Gastrocnemius medialis (tissue), 4 donors: ENCODE results near the gene TRAF1. TPM values are rescaled to one million over a fixed set of nuclear protein-coding genes. Genes with fewer than 3 reads are reported as not detected.
A peak's percentile ranks its signal among the peaks of the same experiment; 100 is the strongest.

ENCODE experiments used
- ATAC-seq, 2 donors: fragments of 150-250 bp; one replicate each; pipeline ENCODE4 v1.9.1; 2016
- DNase-seq, 2 donors: peaks; one replicate each; pipeline ENCODE4 v3.0.0-alpha.2; 2019
- H3K27ac ChIP-seq, 4 donors: fragments of 200-600 bp; sonication (generic); 1 replicate in 1 of 4; 2 replicates in 3 of 4; pipeline ENCODE4 v1.5.1; 2016 to 2018; ENCODE audit warnings: mild to moderate bottlenecking in 2 of 4, moderate library complexity in 1 of 4
- H3K27me3 ChIP-seq, 3 donors: fragments of 200-600 bp; sonication (generic) in 2 of 3; 1 replicate in 1 of 3; 2 replicates in 2 of 3; pipeline versions ENCODE4 v1.5.1 to v1.6.0; 2016 to 2019; ENCODE audit warnings: mild to moderate bottlenecking in 1 of 3, moderate library complexity in 1 of 3
- H3K36me3 ChIP-seq, 2 donors: fragments of 200-600 bp; sonication (generic) in 1 of 2; one replicate each; pipeline ENCODE4 v1.5.1; 2017 to 2018
- H3K4me1 ChIP-seq, 2 donors: fragments of 200-600 bp; sonication (generic) in 1 of 2; one replicate each; pipeline ENCODE4 v1.5.1; 2016 to 2017; ENCODE audit warnings: mild to moderate bottlenecking in 2 of 2
- H3K4me3 ChIP-seq, 4 donors: fragments of 200-600 bp; sonication (generic) in 3 of 4; 1 replicate in 1 of 4; 2 replicates in 3 of 4; pipeline ENCODE4 v1.5.1; 2016 to 2019; ENCODE audit warnings: mild to moderate bottlenecking in 2 of 4
- H3K9me3 ChIP-seq, 3 donors: fragments of 200-600 bp; sonication (generic) in 2 of 3; 1 replicate in 1 of 3; 2 replicates in 2 of 3; pipeline ENCODE4 v1.5.1; 2016 to 2019
- CTCF ChIP-seq, 5 experiments: fragments of 450-650 bp in 3 of 5; fragments of 200-600 bp in 2 of 5; sonication (generic) in 2 of 5; IDR thresholded peaks in 4 of 5; conservative IDR thresholded peaks in 1 of 5; 1 replicate in 4 of 5; 2 replicates in 1 of 5; pipeline ENCODE4 v1.5.1; 2016 to 2019; ENCODE audit warnings: antibody characterized with exemption in 5 of 5, mild to moderate bottlenecking in 3 of 5, moderate library complexity in 3 of 5
- POLR2A ChIP-seq, 2 donors: fragments of 450-650 bp; IDR thresholded peaks; one replicate each; pipeline ENCODE4 v1.6.1; 2017; ENCODE audit warnings: antibody characterized with exemption in 2 of 2, mild to moderate bottlenecking in 2 of 2, moderate library complexity in 2 of 2
- in situ Hi-C, 4 donors: fragments of 200-750 bp; cut with MboI; loops; one replicate each; pipeline versions ENCODE4 v1.15.0 to v1.8.0; 2017; ENCODE audit warnings: low sequenced_read_pairs in 4 of 4
- intact Hi-C: fragments of 100-400 bp; cut with DNase I; formaldehyde crosslinking; loops from one replicate; pipeline ENCODE4 v1.15.1; 2023; ENCODE audit warnings: low total_unique reads
- total RNA-seq, 4 donors: library from RNA; depleted of rRNA; stranded (reverse); fragments of >200 nt; gene quantifications; one replicate each; pipeline versions ENCODE4 v1.1.0 to v1.2.3, GENCODE V29; 2016

TRAF1 gene
- total RNA-seq, 4 donors from 2014 or later: 0.42 to 1.6 (median 0.77) TPM

GRCh38 chr9:120970244-120970643 is 43.6 kb upstream of the TRAF1 start:
- Histone ChIP-seq H3K4me1 (no peaks in the 10 kb centered on the region), H3K27ac (no peak overlapping the region), H3K27me3 (no peaks in the 10 kb centered on the region), H3K9me3 (no peaks in the 10 kb centered on the region), H3K4me3 (no peak overlapping the region), H3K36me3 (no peaks in the 10 kb centered on the region)
- no peak for ATAC-seq
- no peak for TF ChIP-seq CTCF (IDR thresholded peaks at IDR 0.05 in 4 of 5, conservative IDR thresholded peaks at IDR 0.05 in 1 of 5)
- TF ChIP-seq POLR2A (IDR thresholded peaks at IDR 0.05): no peak
- in situ Hi-C loops: no loop called here
- intact Hi-C loops: no loop called here
- no peak for DNase-seq

GRCh38 chr9:120966013-120966369 is 39.4 kb upstream of the TRAF1 start:
- Histone ChIP-seq H3K9me3 (no peaks in the 10 kb centered on the region), H3K4me3 (no peak overlapping the region), H3K4me1 (no peaks in the 10 kb centered on the region), H3K27ac (peak overlapping the region; percentile 33 to 66 (median 42)), H3K36me3 (no peaks in the 10 kb centered on the region), H3K27me3 (no peaks in the 10 kb centered on the region)
- intact Hi-C loops: no loop called here
- TF ChIP-seq POLR2A (IDR thresholded peaks at IDR 0.05): no peak
- TF ChIP-seq CTCF (IDR thresholded peaks at IDR 0.05 in 4 of 5, conservative IDR thresholded peaks at IDR 0.05 in 1 of 5): no peak
- peak; percentile 69 to 71 for ATAC-seq
- in situ Hi-C loops: no loop called here
- no peak for DNase-seq

DNA sequence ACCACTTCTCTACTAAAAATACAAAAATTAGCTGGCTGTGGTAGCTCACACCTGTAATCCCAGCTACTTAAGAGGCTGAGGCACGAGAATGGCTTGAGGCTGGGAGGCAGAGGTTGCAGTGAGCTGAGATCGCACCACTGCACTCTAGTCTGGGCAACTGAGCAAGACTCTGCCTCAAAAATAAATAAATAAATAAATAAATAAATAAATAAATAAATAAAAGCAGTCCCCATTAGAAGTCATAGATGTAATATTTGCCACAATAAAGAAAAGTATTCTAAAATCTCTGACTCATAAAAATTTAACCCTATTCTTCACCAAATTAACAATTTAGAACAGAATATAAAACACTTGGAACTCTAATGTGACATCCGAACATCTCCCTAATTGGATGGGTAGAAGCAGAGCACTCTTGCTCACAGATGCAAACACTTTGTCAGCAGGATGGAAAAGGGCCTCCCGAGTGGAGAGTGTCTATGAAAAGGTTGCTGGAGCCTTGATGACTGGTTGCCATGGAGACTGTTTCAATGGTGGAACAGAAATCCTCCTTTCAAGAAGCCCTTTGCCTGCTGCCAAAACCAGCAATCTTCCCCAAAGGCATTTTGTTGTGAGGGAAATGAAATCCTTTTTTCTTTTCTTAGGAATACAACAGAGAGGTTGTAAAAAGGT is 38.9 kb upstream of the TRAF1 start:
- H3K4me1 ChIP-seq: no peaks in the 10 kb centered on the region
- peak overlapping the region in 2 of 4 donors; percentile 14 to 46 for H3K27ac ChIP-seq
- H3K9me3 ChIP-seq: no peaks in the 10 kb centered on the region
- no peak overlapping the region for H3K4me3 ChIP-seq
- no peak for TF ChIP-seq POLR2A (IDR thresholded peaks at IDR 0.05)
- no peak for TF ChIP-seq CTCF (IDR thresholded peaks at IDR 0.05 in 4 of 5, conservative IDR thresholded peaks at IDR 0.05 in 1 of 5)
- in situ Hi-C loops: no loop called here
- no peaks in the 10 kb centered on the region for H3K36me3 ChIP-seq
- intact Hi-C loops: no loop called here
- peak in 1 of 2 donors; percentile 41 for ATAC-seq
- no peaks in the 10 kb centered on the region for H3K27me3 ChIP-seq
- DNase-seq: no peak

- no peak for DNase-seq
These were observed 35.3 kb upstream of the TRAF1 start for GRCh38 chr9:120961936-120962335.

More at GRCh38 chr9:120961936-120962335, 35.3 kb upstream of the TRAF1 start:
- no peaks in the 10 kb centered on the region for H3K9me3 ChIP-seq
- in situ Hi-C loops (no loop called here), intact Hi-C loops (no loop called here)
- ATAC-seq: no peak
- no peaks in the 10 kb centered on the region for H3K36me3 ChIP-seq
- no peaks in the 10 kb centered on the region for H3K4me1 ChIP-seq
- no peak overlapping the region for H3K27ac ChIP-seq
- H3K27me3 ChIP-seq: no peaks in the 10 kb centered on the region
- H3K4me3 ChIP-seq: no peak overlapping the region
- no peak for TF ChIP-seq CTCF (IDR thresholded peaks at IDR 0.05 in 4 of 5, conservative IDR thresholded peaks at IDR 0.05 in 1 of 5)
- no peak for TF ChIP-seq POLR2A (IDR thresholded peaks at IDR 0.05)
